ENCODE results near the gene PGBD5. TPM values are rescaled to one million over a fixed set of nuclear protein-coding genes. Genes with fewer than 3 reads are reported as not detected.

The PGBD5 gene
- total RNA-seq, 1 donor from 2014 or later, result 0.07 TPM

DNA sequence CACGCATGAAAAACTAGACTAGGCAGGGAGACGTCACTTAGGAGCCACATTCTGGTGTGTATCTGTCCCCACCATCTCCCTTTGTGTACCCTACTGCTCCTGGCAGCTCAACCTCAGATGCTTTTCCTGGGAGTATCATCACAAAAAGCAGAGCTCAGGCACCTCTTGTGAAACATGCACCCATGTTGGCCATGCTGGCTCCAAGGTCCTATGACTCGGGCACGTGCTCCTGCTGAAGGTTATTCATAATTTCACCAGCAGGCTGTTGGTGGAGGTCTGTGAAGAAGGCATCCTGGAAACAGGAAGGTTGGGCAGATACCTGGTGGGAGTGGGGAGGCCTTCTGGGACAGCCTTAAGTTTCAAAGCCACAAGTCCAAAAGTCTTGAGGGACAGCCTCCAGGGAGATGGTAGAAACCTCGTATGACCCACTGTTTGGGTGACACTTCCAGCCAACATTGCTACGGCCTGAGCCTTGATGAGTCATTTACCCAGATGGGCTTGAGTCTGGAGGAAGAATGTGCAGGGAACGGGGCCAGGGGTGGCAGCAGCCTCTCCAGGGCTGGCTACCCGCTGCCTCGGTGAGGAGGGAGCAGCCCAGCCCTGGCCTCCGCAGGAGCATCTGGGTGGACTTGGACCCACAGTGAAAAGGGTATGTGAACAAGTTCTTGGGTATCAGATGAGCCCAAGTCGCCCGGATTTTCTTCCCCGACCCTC, 75.8 kb downstream of the PGBD5 start:
- DNase-seq (ENCODE audit: low read depth, low spot score), result no peak

DNA sequence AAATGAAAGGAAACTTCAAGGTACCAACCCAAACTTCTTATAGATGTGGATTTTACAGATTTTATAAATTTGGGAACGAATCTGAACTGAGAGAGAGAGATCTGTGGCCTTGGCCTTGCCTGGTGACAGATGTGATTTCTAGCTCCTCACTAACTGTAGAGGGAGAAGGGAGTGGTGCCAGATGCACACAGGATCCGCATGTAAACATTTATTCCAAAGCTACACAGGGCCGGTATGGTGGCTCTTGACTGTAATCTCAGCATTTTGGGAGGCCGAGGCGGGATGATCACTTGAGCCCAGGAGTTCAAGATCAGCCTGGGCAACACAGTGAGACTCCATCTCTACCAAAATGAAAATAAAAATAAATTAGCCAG, 77.1 kb downstream of the PGBD5 start:
- DNase-seq (ENCODE audit: low read depth, low spot score), result no peak

DNA sequence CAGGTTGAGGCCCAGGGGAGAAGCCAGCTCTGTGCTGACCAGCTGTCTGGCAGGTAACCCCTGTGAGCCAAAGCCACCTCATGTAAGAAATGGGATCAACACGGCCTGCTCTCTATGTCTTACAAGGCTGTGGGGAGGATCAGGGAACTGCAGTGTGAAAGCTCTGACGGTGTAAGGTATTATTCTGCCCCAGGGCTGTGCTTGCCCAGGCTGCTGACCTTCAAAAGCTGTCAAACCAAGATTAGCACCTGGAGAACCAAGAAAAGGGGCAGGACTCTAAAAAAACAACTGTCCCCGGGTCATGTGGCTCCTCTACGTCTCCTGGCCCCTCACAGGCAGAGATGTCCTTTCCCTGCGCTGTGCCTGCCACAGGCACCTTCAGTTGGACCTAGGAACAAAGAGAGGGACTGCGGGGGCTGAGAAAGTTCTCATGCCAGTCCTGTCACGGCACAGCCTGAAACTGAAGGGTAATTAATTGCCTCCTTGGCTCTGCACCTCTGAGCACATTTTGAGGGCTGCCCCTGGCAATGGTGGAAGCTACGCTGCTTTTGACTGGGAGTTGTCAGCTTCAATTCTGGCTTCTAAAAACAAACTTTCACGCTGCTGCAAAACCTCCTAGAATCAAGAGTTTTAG, 77.6 kb downstream of the PGBD5 start:
- no peak for DNase-seq (ENCODE audit: low read depth, low spot score)

DNA sequence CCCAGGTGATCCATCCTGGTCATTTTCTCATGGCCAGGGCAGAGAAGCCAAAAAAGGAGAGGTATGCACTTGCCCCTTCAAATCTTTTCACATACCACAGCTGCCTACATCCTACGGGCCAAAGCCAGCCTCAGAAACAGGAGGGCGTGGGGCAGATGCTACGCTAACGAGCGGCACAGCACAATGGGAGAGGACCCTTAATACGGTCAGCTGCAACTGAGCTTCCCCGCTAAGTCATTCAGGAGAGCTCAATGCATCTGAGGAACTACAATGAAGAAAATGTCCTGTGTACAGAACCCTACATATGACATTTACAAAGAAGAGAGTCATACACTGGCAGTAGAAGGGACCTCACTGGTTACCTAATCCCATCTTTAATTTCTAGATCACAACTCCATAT, 78.2 kb downstream of the PGBD5 start:
- no peak for DNase-seq (ENCODE audit: low read depth, low spot score)

DNA sequence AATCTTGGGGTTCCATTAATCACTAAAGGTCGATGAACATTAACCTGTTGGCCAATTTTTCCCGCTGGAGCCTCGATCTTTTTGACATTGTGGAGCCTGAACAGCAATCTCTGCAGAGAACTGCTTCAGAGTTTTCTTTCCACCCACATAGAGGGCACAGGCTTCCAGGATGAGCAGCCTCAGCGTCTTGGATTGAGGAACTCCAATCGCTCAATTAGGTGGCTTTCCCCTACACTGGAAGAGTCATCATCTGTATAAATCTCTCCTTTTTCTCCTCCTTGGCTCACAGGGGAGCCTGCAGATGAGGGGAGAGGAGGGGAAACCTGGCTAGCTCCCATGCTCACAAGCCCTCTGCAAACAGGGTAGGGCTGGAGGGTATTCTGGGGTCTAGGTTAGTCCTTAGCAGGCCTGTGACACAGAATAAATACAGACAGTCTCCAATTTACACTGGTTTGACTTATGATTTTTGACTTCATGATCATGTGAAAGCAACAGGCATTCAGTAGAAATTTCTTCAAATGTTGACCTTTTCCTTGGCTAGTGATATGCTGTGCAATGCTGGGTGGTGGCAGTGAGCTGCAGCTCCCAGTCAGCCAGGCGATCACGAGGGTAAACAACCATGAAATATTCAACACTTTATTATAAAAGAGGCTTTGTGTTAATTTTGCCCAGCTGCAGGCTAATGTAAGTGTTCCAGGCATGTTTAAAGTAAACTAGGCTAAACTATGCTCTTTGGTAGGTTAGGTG, 80.8 kb downstream of the PGBD5 start:
- DNase-seq (ENCODE audit: low read depth, low spot score), result no peak

DNA sequence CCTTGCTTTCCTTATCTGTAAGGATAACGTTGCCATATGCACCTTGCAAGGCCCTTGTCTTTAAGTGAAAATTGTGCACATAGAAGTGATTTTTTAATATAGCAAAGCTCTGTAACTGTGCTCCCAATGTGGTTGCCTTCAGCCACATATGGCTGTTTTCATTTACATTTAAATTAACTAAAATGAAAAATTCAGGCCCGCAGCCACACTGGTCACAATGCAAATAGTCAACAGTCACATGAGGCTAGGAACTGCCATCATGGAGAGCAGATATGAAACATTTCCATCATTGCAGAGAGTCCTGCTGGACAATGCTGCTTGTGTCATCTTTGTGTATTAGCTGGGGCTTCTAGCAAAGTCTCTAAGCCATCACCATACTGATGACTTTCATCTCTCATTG, 83.4 kb downstream of the PGBD5 start:
- DNase-seq (ENCODE audit: low read depth, low spot score), result no peak

DNA sequence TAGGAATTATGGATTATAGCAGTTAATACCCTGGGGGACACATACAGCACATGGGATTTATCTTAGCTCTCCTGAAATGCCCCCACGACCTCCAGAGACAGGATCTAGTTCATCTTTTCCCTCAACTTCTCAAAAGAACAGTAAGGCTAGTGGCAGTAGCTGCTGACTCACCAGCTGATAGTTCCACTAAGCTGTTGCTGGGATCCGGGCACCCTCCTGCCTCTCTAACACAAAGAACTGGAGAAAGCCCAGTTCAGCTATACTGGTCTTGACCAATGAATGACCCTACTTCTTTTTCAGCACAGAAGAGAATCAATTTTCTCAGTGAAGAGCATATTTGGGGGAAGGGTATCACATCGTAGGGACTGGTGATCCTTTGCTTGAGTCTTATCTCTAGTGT, 84.1 kb downstream of the PGBD5 start:
- no peak for DNase-seq (ENCODE audit: low read depth, low spot score)

DNA sequence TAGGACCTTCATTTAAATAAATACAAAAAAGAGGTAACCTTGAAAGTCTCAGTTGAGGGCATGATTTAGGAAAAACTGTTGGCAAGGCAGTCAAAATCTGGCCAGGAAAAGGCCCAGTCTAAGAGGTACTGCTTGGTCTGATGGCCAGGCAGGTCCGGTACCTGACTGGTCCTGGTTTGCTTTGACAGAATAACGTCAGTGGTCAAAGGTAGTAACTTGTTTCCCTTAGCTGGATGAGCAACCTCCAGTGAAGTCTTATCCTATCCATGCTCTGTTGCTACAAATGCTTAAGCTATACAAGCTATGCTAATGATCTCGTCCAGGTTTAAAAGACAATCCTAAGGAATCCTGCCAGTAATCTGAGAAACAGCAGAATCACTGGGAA, 85.0 kb downstream of the PGBD5 start:
- no peak for DNase-seq (ENCODE audit: low read depth, low spot score)

DNA sequence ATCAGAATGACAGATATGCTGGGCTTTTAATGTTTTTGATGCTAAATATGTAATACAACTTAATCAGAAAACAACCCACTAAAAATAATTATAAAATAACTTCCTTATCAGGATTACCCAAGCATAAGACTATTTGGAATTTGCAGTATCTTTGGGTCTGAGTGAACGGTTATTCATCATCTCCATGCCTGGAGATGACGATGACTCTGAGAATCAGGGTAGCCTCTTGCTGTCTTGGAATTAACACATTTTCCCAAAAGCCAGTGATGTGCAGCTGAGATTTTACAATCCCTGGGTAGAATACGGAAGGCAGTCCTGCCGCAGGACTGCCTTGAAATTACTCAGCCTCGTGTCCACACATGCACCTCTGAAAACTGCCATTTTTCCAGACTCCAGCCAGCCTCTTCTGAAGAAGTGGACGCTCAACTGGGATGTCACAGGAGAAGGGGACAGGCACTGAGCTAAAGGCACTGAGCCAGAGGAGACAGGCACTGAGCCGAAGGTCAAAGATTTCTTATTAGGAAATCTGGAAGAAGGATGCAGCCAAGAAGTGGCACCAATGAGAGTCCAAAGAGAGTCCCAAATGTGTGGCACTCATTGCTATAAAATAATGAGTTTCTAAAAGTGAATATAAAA, 85.5 kb downstream of the PGBD5 start:
- no peak for DNase-seq (ENCODE audit: low read depth, low spot score)

DNA sequence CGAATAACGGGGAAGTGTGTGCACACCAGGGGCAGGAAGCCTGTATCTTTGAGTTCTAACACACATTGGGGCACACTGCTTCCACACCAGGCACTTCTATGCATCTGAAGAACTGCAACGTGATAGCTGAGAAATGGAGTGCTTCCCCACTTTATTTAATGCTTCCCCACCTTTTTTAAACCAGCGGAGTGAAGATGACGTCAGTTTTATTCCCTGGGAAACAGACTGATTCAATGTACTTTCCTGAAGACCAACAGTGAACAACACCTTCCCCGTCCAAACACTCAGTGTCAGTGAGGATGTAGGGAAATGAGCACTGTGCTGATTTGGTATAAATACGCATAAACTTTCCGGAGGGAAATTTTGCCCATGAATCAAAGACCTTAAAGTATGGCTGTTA, 87.1 kb downstream of the PGBD5 start:
- DNase-seq (ENCODE audit: low read depth, low spot score), result no peak

DNA sequence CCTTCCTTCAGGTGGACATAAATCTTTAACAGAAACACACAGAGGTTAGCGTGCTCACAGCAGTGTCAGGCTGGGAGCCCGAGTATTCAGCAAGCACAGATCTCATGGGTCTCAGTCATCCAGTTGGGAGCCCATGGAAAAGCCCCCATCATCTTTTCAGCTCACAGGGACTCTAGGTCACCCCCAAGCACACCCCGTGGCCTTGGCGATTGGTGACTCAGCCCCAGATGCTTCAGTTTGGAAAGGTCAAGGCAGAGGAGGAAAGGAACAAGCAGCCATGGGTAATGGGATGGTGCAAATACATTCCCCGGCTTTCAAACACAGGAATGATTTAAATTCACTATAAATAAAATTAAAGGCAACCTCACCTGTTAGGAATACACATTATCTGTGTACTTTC, 88.9 kb downstream of the PGBD5 start:
- no peak for DNase-seq (ENCODE audit: low read depth, low spot score)

DNA sequence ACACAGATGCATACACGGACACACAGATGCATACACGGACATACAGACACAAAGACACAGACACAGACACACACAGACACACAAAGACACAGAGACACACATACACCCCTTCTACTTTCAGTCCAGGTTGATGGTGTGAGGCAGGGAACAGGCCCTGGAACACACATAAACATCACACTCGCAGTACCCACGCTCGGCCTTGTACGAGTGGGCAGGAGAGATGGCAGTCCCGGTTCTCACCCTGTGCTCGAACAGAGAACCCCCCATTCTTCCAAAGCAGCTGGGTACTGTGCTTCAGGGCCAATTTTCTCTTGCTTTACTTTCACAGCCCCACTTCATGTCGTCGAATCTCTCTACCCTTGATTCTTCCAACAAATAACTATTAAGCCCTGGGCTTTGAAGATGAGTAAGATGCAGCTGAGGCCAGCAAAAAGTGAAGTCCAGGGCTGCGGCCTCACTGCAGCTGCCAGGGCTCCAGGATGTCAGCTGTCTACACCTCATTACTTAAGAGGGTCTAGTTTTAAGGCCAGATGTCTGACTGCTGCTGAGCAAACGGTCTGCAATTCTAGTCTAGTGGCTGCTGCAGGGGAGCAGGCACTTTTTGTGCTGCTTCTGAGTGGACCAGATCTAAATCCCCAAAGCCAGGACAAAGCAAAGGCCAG, 90.1 kb downstream of the PGBD5 start:
- no peak for DNase-seq (ENCODE audit: low read depth, low spot score)

DNA sequence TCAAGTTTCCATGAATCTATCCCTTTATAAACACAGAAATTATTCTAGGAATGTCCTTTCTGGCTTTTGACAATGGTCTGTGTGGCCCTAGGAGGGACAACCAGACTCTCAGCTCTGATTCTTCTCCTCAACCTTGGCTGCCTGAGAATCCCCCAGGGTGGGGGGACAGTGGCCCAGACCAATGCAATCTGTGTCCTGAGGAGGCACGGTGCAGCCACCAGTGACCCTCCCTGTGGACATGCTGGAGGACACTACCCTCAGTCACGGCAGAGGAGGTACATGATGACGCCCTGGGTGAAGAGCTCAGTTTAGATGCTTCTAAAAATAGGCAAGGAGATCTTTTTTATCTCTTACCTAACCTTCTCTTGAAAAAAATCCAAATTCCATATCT, 91.7 kb downstream of the PGBD5 start:
- no peak for DNase-seq (ENCODE audit: low read depth, low spot score)

DNA sequence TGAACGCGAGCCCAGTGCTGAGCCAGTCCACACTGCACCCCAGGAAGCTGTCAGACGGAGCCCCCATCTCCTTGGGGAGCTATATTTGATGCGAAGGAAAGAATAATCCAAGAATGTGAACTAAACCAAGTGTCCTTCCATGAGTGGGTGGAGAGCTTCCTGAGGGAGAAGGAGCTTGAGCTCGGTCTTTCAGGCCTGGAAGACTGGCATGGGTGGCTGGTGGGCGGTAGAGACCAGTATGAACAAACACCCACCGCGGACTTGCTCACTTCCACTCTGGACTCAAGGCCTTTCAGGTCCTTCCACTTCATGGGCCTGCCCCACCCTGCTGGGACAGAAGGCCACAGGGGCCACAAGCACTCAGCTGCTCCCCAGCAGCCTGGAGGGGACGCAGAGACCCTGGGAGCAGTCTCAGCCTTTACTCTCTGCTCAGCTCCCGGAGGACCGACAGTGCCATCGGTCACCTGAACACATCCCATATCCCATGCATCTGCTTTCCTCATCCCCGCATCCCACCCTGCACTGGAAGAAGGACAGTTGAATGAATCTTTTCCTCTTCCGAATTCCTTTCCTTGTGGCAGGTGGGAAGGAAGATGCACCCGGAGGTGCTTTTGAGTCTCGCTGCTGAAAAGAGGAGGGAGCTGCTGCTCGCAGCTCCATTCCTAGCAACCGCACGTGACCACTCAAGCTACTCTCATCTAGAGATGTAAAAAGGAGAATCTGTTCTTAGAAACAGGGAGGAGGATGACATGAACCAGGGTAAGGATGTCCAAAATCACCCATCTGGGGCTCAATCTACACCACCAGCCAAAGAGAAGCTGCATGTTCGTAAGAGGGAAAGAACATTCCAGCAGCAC, 92.3 kb downstream of the PGBD5 start:
- no peak for DNase-seq (ENCODE audit: low read depth, low spot score)

DNA sequence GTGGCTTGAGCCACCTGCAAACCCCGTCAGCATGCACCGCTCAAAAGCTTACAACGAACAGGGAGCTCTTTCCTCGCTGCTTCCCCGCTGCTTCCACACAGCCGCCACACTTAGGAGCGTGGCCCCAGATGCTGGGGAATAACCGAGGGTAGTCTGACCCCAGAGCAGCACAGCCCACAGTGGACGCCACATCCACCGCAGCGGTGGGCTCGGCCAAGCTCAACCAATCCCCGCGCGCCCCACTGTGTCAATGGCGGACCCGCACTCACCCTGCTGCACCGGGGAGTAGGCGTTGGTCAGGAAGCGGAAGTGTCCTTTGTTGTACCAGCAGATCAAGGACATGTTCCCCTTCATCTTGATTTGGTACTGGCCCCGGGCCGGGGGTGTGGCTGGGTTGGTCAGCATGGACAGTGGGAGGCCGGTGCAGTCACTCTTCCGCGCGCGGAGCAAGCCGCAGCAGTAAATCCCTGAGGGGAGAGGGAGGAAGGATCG, 93.5 kb downstream of the PGBD5 start:
- no peak for DNase-seq (ENCODE audit: low read depth, low spot score)

DNA sequence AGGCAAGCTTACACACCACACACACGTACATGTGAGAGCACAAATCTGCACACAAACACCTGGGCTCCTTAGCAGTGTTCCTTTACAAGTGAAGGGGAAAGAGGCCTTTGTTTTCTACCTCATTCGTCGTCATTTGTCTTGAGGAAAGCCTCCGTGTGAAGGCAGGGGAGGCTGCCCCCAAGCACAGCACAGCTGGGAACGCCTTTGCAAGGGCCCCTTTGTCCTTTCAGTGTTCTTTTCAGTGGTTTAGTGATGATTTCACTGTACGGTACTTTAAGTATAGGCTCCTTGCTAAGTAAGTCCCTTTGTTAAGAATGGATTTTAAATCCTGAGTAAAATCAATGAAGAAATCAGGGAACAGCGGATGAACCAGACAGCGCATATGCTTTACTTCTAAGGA, 94.1 kb downstream of the PGBD5 start:
- DNase-seq (ENCODE audit: low read depth, low spot score), result no peak

DNA sequence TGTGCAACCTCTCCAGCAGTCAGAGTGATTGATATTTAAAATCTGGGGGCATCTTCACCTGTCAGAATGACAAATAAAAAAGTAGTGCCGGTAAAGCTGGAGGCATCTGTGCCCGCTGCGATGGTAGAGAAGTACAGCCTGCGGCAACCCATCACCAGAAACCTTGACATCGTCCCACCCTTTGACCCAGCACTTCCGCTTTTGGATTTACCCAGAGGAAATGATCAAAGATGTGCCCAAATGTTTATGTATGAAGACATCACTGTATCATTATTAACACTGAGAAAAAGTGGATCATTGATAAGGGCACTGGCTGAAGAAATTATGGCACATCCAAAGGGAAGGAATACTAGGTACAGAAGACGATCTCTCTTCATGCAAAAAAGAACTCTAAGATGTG, 96.0 kb downstream of the PGBD5 start:
- no peak for DNase-seq (ENCODE audit: low read depth, low spot score)

DNA sequence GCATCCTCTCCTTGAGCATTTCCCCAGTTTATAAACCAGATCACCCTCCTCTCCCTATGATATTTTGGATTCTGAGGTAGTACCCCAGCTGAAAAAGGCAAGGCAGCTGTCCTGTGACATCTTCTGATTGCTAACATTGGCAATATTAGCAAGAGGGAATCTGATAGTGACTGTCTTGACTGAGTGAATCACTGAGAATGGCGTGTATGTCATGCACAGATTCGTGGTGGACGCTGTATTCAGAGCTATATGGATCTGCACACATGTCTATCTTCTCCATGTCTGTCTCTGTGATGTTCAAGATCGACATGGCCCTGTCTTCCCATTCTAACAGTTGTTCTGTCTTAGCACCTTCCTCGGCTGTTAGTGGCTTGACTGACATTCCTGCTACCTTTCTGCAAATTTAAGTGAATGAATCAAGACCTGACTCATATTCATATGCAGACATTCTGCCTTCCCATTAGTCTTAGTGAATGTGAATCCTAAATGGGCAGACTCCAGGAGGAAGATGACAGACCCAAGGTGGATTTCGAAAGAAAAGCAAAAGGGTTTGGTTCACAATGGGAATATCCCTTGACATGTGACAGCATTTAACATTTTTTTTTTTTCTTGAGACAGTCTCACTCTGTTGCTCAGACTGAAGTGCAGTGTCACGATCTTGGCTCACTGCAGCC, 97.7 kb downstream of the PGBD5 start:
- no peak for DNase-seq (ENCODE audit: low read depth, low spot score)

DNA sequence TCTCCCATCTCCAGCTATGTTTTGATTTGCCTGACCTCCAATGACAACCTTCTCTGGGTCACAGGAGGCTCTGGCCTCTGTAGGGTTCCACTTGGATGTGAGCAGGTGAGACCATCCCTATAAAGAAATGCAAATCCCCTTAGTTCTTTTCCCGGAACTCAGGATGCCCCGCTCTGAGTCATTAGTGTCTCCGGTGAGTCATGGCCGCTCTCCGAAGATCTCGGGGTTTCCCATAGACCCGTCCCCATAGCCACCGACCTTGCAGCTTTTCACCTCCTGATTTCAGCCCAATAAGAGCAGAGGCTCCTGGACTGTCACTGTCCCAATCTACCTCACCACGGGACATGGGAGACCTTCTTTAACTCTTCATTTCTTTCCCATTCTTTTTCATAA, 98.2 kb downstream of the PGBD5 start:
- no peak for DNase-seq (ENCODE audit: low read depth, low spot score)
